Ammon's horn (tissue), 1 donor: ENCODE results near the gene U2AF1L4.

Experiments
- DNase-seq: peaks from one replicate; pipeline ENCODE4 v3.0.0-alpha.2; 2016; ENCODE audit warnings: low spot score

Gene U2AF1L4

GRCh38 chr19:35740423-35741202 lies 4.6 kb downstream of the U2AF1L4 start:
- DNase-seq = peak; percentile 99

- no peak for DNase-seq
Observed at GRCh38 chr19:35740108-35740422, 5.2 kb downstream of the U2AF1L4 start.

- no peak for DNase-seq
Observed at GRCh38 chr19:35739275-35740107, 5.7 kb downstream of the U2AF1L4 start.

GRCh38 chr19:35738887-35739229 lies 6.4 kb downstream of the U2AF1L4 start:
- no peak for DNase-seq

GRCh38 chr19:35738021-35738886 lies 7.0 kb downstream of the U2AF1L4 start:
- DNase-seq = no peak

GRCh38 chr19:35736913-35737886 lies 8.0 kb downstream of the U2AF1L4 start:
- no peak for DNase-seq

GRCh38 chr19:35734889-35735288 lies 10.3 kb downstream of the U2AF1L4 start:
- DNase-seq = no peak

GRCh38 chr19:35734273-35734672 lies 10.9 kb downstream of the U2AF1L4 start:
- no peak for DNase-seq

GRCh38 chr19:35733180-35734125 lies 11.8 kb downstream of the U2AF1L4 start:
- DNase-seq = no peak

GRCh38 chr19:35732540-35733179 lies 12.6 kb downstream of the U2AF1L4 start:
- DNase-seq = no peak

GRCh38 chr19:35731779-35732405 lies 13.3 kb downstream of the U2AF1L4 start:
- no peak for DNase-seq

- DNase-seq = no peak
Observed at GRCh38 chr19:35731353-35731752, 13.9 kb downstream of the U2AF1L4 start.

GRCh38 chr19:35730326-35730725 lies 14.9 kb downstream of the U2AF1L4 start:
- DNase-seq = no peak

GRCh38 chr19:35729763-35730162 lies 15.5 kb downstream of the U2AF1L4 start:
- DNase-seq = no peak

GRCh38 chr19:35729021-35729420 lies 16.2 kb downstream of the U2AF1L4 start:
- DNase-seq = no peak

- DNase-seq = no peak
Observed at GRCh38 chr19:35727956-35728706, 17.1 kb downstream of the U2AF1L4 start.

- no peak for DNase-seq
Observed at GRCh38 chr19:35727053-35727955, 17.9 kb downstream of the U2AF1L4 start.
